ENCODE results near the gene TM7SF2. TPM values are rescaled to one million over a fixed set of nuclear protein-coding genes. Genes with fewer than 3 reads are reported as not detected.

Gene TM7SF2
- total RNA-seq, 3 donors from 2014 or later (not counting 1 experiment from before 2014, with no cell fraction given), result 17.0 to 23.2 (median 18.6) TPM

GRCh38 chr11:65121865-65122696 is 10.4 kb downstream of the TM7SF2 start, which contains the start of the genes FAU and MRPL49:
TSS of gene FAU (minus strand) at chr11:65122134. CDS start at chr11:65121813, 321 bp downstream.
TSS of gene MRPL49 (plus strand) at chr11:65122321. CDS start at chr11:65122347, 26 bp downstream.
- Histone ChIP-seq H3K4me1 (ENCODE audit: control insufficient read depth, insufficient read depth, low read length) (peaks cover 26% of the 10 kb centered on the region), H3K4me3 (ENCODE audit: low read length) (peak within 1 kb of the TSS; percentile 91), H3K36me3 (ENCODE audit: control insufficient read depth, insufficient read depth, low read length) (peaks cover 56% of the 10 kb centered on the region), H3K27me3 (ENCODE audit: control insufficient read depth, insufficient read depth, low read length) (no peaks in the 10 kb centered on the region), H3K9me3 (ENCODE audit: control insufficient read depth, insufficient read depth, low read length) (no peaks in the 10 kb centered on the region), H3K27ac (ENCODE audit: low read length) (peak within 1 kb of the TSS; percentile 97)
- peak within 1 kb of the TSS; percentile 98 for H3K4me3 Mint-ChIP-seq
- H3K4me1 Mint-ChIP-seq, result peaks cover 25 to 46% of the 10 kb centered on the region in 2 donors
- DNase-seq, result peak; percentile 97 to 100
- intact Hi-C loops (cut with micrococcal nuclease), result loop anchor here (1.0 to 5.0 kb wide), 3 partner anchors 13 to 205 kb away; partner anchors contain the start of genes ATG2A, CDCA5 and ZFPL1
- ATAC-seq, result peak; percentile 80 to 91 (median 80)
- H3K27ac Mint-ChIP-seq, result peak within 1 kb of the TSS; percentile 99 to 100
- under 1% methylated on average over 64 of the region's 64 CpGs for WGBS (ENCODE audit: insufficient coverage)
- H3K9me3 Mint-ChIP-seq, result no peaks in the 10 kb centered on the region
- H3K27me3 Mint-ChIP-seq (ENCODE audit: low read depth in 2 of 2), result no peaks in the 10 kb centered on the region
- TF ChIP-seq CTCF (IDR thresholded peaks at IDR 0.05), result no peak
- no peaks in the 10 kb centered on the region for H3K36me3 Mint-ChIP-seq

GRCh38 chr11:65124480-65125196 is 13.0 kb downstream of the TM7SF2 start:
- Mint-ChIP-seq H3K36me3 (no peaks in the 10 kb centered on the region), H3K27me3 (ENCODE audit: low read depth in 2 of 2) (no peaks in the 10 kb centered on the region), H3K4me1 (peaks cover 17 to 30% of the 10 kb centered on the region in 2 donors), H3K4me3 (peak overlapping the region; percentile 73), H3K27ac (peak overlapping the region; percentile 19 to 45), H3K9me3 (no peaks in the 10 kb centered on the region)
- intact Hi-C loops (cut with micrococcal nuclease), result loop anchor here (5.0 kb wide), 1 partner anchor 207 kb away; the partner anchor contains the start of gene ATG2A
- TF ChIP-seq CTCF (IDR thresholded peaks at IDR 0.05), result no peak
- Histone ChIP-seq H3K27me3 (ENCODE audit: control insufficient read depth, insufficient read depth, low read length) (no peaks in the 10 kb centered on the region), H3K36me3 (ENCODE audit: control insufficient read depth, insufficient read depth, low read length) (peaks cover 66% of the 10 kb centered on the region), H3K4me3 (ENCODE audit: low read length) (no peak overlapping the region), H3K4me1 (ENCODE audit: control insufficient read depth, insufficient read depth, low read length) (peaks cover 21% of the 10 kb centered on the region), H3K27ac (ENCODE audit: low read length) (no peak overlapping the region), H3K9me3 (ENCODE audit: control insufficient read depth, insufficient read depth, low read length) (no peaks in the 10 kb centered on the region)
- ATAC-seq (no peak), DNase-seq (no peak)
- WGBS (ENCODE audit: insufficient coverage), result 82% methylated on average over 3 of the region's 5 CpGs

GRCh38 chr11:65125197-65126056 is 13.8 kb downstream of the TM7SF2 start:
- Mint-ChIP-seq H3K4me3 (no peak overlapping the region), H3K36me3 (no peaks in the 10 kb centered on the region), H3K27ac (no peak overlapping the region), H3K4me1 (peaks cover 17 to 25% of the 10 kb centered on the region in 2 donors), H3K27me3 (ENCODE audit: low read depth in 2 of 2) (no peaks in the 10 kb centered on the region), H3K9me3 (no peaks in the 10 kb centered on the region)
- H3K4me1 ChIP-seq (ENCODE audit: control insufficient read depth, insufficient read depth, low read length), result peaks cover 28% of the 10 kb centered on the region
- 91% methylated on average over 12 of the region's 12 CpGs for WGBS (ENCODE audit: insufficient coverage)
- peaks cover 66% of the 10 kb centered on the region for H3K36me3 ChIP-seq (ENCODE audit: control insufficient read depth, insufficient read depth, low read length)
- no peak for ATAC-seq
- no peak overlapping the region for H3K4me3 ChIP-seq (ENCODE audit: low read length)
- no peak for TF ChIP-seq CTCF (IDR thresholded peaks at IDR 0.05)
- H3K27me3 ChIP-seq (ENCODE audit: control insufficient read depth, insufficient read depth, low read length), result no peaks in the 10 kb centered on the region
- H3K9me3 ChIP-seq (ENCODE audit: control insufficient read depth, insufficient read depth, low read length), result no peaks in the 10 kb centered on the region
- no peak for DNase-seq
- intact Hi-C loops (cut with micrococcal nuclease), result no loop called here
- no peak overlapping the region for H3K27ac ChIP-seq (ENCODE audit: low read length)
